ENCODE measurements around the gene TMEM59L.

The TMEM59L gene

DNA sequence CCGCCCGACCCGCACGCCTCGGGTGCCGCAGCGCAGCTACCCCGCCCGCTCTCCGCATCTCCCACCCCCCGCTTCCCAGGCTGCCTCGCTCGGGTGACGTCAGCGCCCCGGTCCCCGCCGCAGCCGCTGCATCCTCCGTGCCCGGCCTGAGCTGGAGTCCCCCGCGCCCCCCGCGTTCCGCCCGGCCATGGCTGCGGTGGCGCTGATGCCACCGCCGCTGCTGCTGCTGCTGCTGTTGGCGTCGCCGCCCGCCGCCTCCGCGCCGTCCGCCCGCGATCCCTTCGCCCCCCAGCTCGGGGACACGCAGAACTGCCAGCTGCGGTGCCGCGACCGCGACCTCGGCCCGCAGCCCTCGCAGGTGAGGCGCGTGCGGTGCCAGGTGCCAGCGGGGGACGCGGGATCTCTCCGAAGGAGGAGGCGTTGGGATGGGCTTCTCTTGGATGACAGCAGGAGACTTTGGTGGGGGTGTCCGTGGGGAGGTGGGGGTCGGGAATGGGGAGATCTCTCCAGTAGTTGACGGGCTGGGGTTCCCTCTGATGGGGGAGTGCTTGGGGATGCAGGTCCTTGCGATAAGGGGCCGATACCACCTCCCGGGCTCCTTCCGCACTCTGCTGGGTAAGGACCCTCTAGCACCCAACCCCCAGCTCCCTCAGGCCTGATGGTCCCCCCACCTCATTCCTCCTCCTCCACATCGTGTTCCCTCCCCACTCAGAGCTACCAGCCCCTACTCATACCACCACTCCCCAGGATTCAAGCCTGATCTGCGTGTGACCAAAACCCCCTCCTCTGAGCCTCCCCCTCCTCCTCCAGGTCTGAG, at the start of gene TMEM59L:
TSS of gene TMEM59L (plus strand) at position 99 of the 817 bp plus-strand sequence. CDS start at position 188, 89 bp downstream.
- Histone ChIP-seq H3K27me3 (peaks cover 10 to 98% of the 10 kb centered on the region in 2 donors), H3K4me3 (peak within 1 kb of the TSS; percentile 38 to 54), H3K27ac (no peak within 1 kb of the TSS), H3K36me3 (no peaks in the 10 kb centered on the region), H3K9me3 (no peaks in the 10 kb centered on the region), H3K4me1 (peaks cover 0 to 33% (median 24%) of the 10 kb centered on the region in 4 donors)
- TF ChIP-seq, protein P1, sequence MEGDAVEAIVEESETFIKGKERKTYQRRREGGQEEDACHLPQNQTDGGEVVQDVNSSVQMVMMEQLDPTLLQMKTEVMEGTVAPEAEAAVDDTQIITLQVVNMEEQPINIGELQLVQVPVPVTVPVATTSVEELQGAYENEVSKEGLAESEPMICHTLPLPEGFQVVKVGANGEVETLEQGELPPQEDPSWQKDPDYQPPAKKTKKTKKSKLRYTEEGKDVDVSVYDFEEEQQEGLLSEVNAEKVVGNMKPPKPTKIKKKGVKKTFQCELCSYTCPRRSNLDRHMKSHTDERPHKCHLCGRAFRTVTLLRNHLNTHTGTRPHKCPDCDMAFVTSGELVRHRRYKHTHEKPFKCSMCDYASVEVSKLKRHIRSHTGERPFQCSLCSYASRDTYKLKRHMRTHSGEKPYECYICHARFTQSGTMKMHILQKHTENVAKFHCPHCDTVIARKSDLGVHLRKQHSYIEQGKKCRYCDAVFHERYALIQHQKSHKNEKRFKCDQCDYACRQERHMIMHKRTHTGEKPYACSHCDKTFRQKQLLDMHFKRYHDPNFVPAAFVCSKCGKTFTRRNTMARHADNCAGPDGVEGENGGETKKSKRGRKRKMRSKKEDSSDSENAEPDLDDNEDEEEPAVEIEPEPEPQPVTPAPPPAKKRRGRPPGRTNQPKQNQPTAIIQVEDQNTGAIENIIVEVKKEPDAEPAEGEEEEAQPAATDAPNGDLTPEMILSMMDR (IDR thresholded peaks at IDR 0.05), result no peak
- no peak for DNase-seq
- intact Hi-C loops (cut with DNase I; ENCODE audit: low total_unique reads), result no loop called here

GRCh38 chr19:18566953-18567352, 45.7 kb upstream of the TMEM59L start:
- DNase-seq, result no peak
- Histone ChIP-seq H3K9me3 (no peaks in the 10 kb centered on the region), H3K36me3 (peaks cover 53 to 75% (median 66%) of the 10 kb centered on the region in 3 donors), H3K4me3 (no peak overlapping the region), H3K27ac (no peak overlapping the region), H3K4me1 (peaks cover 0 to 19% (median 13%) of the 10 kb centered on the region in 4 donors), H3K27me3 (no peaks in the 10 kb centered on the region)
- TF ChIP-seq, protein P1 (IDR thresholded peaks at IDR 0.05), result no peak
- intact Hi-C loops (cut with DNase I; ENCODE audit: low total_unique reads), result no loop called here

- Histone ChIP-seq H3K27me3 (no peaks in the 10 kb centered on the region), H3K9me3 (no peaks in the 10 kb centered on the region), H3K36me3 (peaks cover 50 to 67% (median 65%) of the 10 kb centered on the region in 3 donors), H3K27ac (no peak overlapping the region), H3K4me3 (no peak overlapping the region), H3K4me1 (peaks cover 0 to 18% (median 13%) of the 10 kb centered on the region in 4 donors)
- intact Hi-C loops (cut with DNase I; ENCODE audit: low total_unique reads), result no loop called here
- DNase-seq, result no peak
- TF ChIP-seq, protein P1 (IDR thresholded peaks at IDR 0.05), result no peak
Measured at GRCh38 chr19:18568367-18568766, 44.3 kb upstream of the TMEM59L start.

DNA sequence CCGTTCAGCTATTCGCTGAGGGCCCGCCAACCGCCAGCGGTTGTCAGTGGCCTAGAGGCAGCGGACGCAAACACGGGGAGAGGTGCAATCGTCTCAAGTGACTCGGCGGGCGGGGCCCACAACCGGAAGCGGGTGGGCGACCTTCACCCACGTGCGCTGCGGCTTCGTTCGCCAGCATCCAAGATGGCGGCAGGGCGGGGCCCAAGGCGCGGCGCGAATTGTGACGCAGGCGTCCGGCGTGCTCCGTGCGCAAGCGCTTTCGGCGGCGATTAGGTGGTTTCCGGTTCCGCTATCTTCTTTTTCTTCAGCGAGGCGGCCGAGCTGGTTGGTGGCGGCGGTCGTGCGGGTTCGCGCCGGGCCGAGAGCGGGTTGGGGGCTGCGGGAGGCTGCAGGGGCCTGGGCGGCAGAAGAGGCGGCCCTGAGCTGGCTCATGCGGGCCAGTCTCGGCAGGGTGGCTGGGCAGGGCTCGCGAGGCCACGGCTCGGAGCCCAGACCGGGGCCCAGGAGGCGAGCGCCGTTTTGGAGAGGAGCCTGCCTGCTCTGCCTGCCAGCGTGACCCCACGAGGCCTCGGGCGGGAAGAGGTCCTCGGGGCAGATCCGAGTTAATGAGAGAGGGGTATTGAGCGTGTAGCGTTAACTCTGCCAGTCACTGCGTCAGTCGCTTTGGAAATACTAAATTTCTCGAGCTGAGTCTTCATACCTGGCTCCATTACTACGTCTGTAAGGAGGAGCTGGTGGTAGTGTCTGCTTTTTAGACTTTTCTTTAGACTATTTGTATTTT, 40.9 kb upstream of the TMEM59L start, which contains the start of gene UBA52:
TSS of gene UBA52 (plus strand) at position 294 of the 781 bp plus-strand sequence. CDS start 1,444 bp downstream, outside the sequence.
- intact Hi-C loops (cut with DNase I; ENCODE audit: low total_unique reads), result no loop called here
- Histone ChIP-seq H3K4me3 (peak within 1 kb of the TSS; percentile 80 to 91), H3K27ac (peak within 1 kb of the TSS; percentile 86 to 91), H3K9me3 (no peaks in the 10 kb centered on the region), H3K27me3 (no peaks in the 10 kb centered on the region), H3K36me3 (peaks cover 56 to 66% (median 65%) of the 10 kb centered on the region in 3 donors), H3K4me1 (peaks cover 0 to 22% (median 13%) of the 10 kb centered on the region in 4 donors)
- TF ChIP-seq, protein P1 (IDR thresholded peaks at IDR 0.05), result no peak
- DNase-seq, result peak; percentile 98 to 99

DNA sequence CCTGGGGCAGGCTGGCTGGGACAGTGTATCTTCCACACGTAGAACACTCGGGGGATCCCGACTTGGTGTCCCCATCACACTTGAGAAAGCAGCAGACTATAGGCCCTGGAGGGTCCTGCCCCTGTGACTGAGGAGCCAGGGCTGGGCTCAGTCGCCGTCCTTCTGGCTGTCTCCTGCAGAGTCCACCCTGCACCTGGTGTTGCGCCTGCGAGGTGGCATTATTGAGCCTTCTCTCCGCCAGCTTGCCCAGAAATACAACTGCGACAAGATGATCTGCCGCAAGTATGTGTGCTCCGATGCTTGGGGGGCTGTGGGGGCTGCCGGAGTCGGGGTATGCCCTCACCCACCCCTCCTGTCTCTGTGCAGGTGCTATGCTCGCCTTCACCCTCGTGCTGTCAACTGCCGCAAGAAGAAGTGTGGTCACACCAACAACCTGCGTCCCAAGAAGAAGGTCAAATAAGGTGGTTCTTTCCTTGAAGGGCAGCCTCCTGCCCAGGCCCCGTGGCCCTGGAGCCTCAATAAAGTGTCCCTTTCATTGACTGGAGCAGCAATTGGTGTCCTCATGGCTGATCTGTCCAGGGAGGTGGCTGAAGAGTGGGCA, 37.9 kb upstream of the TMEM59L start:
- TF ChIP-seq, protein P1 (IDR thresholded peaks at IDR 0.05), result no peak
- no peak for DNase-seq
- intact Hi-C loops (cut with DNase I; ENCODE audit: low total_unique reads), result no loop called here
- Histone ChIP-seq H3K4me3 (no peak overlapping the region), H3K27ac (no peak overlapping the region), H3K4me1 (peaks cover 0 to 22% (median 13%) of the 10 kb centered on the region in 4 donors), H3K9me3 (no peaks in the 10 kb centered on the region), H3K36me3 (peaks cover 33 to 47% (median 44%) of the 10 kb centered on the region in 3 donors), H3K27me3 (no peaks in the 10 kb centered on the region)

All from tibial artery (tissue), 4 donors.